H9 (cell line): ENCODE measurements around the gene CAPN12. TPM values are rescaled to one million over a fixed set of nuclear protein-coding genes. Genes with fewer than 3 reads are reported as not detected.

Experiments used
- DNase-seq: peaks from one replicate; pipeline ENCODE4 v3.0.0-alpha.2; 2017
- H2AFZ ChIP-seq: one replicate; pipeline ENCODE4 v1.6.1; 2013; ENCODE audit warnings: mild to moderate bottlenecking, low read length, control low read depth, moderate library complexity
- H2AK5ac ChIP-seq: 2 replicates; pipeline ENCODE4 v1.6.1; 2013; ENCODE audit warnings: low read length, control low read depth, mixed read lengths; ENCODE audit not compliant: insufficient read length
- H2BK120ac ChIP-seq: one replicate; pipeline ENCODE4 v1.6.1; 2013; ENCODE audit warnings: low read depth, mild to moderate bottlenecking, low read length, control low read depth, inconsistent platforms; ENCODE audit not compliant: poor library complexity, severe bottlenecking
- H2BK12ac ChIP-seq: 2 replicates; pipeline ENCODE4 v1.6.1; 2013; ENCODE audit warnings: low read length, control low read depth, mixed read lengths, low read depth; ENCODE audit not compliant: insufficient read length
- H2BK15ac ChIP-seq: 2 replicates; pipeline ENCODE4 v1.6.1; 2013; ENCODE audit warnings: low read depth, low read length, control low read depth
- H2BK20ac ChIP-seq: one replicate; pipeline ENCODE4 v1.6.1; 2013; ENCODE audit warnings: low read depth, mild to moderate bottlenecking, low read length, control low read depth, inconsistent platforms; ENCODE audit not compliant: poor library complexity, severe bottlenecking
- H2BK5ac ChIP-seq: 2 replicates; pipeline ENCODE4 v1.6.1; 2013; ENCODE audit warnings: low read length, control low read depth, mixed read lengths; ENCODE audit not compliant: insufficient read length
- H3K14ac ChIP-seq: 2 replicates; pipeline ENCODE4 v1.6.1; 2013; ENCODE audit warnings: low read length, control low read depth; ENCODE audit not compliant: insufficient read depth
- H3K18ac ChIP-seq: 2 replicates; pipeline ENCODE4 v1.6.1; 2013; ENCODE audit warnings: low read depth, mild to moderate bottlenecking, mixed read lengths, low read length, control low read depth; ENCODE audit not compliant: insufficient read length
- H3K23ac ChIP-seq: 2 replicates; pipeline ENCODE4 v1.6.1; 2013; ENCODE audit warnings: low read length, control low read depth, mixed read lengths, low read depth; ENCODE audit not compliant: insufficient read length
- H3K23me2 ChIP-seq: 2 replicates; pipeline ENCODE4 v1.6.1; 2013; ENCODE audit warnings: low read depth, mild to moderate bottlenecking, mixed read lengths, low read length, control low read depth; ENCODE audit not compliant: insufficient read length, poor library complexity, severe bottlenecking
- H3K27ac ChIP-seq: 2 replicates; pipeline ENCODE4 v1.5.1; 2013; ENCODE audit warnings: low read length, control low read depth, mixed read lengths, low read depth; ENCODE audit not compliant: insufficient read length
- H3K27me3 ChIP-seq: 2 replicates; pipeline ENCODE4 v1.6.1; 2013; ENCODE audit warnings: low read length, control low read depth, inconsistent platforms; ENCODE audit not compliant: insufficient read depth
- H3K4ac ChIP-seq: 2 replicates; pipeline ENCODE4 v1.6.1; 2013; ENCODE audit warnings: low read depth, mild to moderate bottlenecking, control low read depth, inconsistent platforms, low read length, moderate library complexity
- H3K4me1 ChIP-seq: 2 replicates; pipeline ENCODE4 v1.6.1; 2013; ENCODE audit warnings: low read length, control low read depth, inconsistent platforms; ENCODE audit not compliant: insufficient read depth
- H3K4me2 ChIP-seq: 2 replicates; pipeline ENCODE4 v1.6.1; 2013; ENCODE audit warnings: low read length, control low read depth, mixed read lengths; ENCODE audit not compliant: insufficient read length, insufficient read depth
- H3K56ac ChIP-seq: 2 replicates; pipeline ENCODE4 v1.6.1; 2013; ENCODE audit warnings: low read depth, mild to moderate bottlenecking, mixed read lengths, low read length, control low read depth; ENCODE audit not compliant: insufficient read length
- H3K79me1 ChIP-seq: 2 replicates; pipeline ENCODE4 v1.6.1; 2013; ENCODE audit warnings: low read depth, mild to moderate bottlenecking, moderate library complexity, low read length, control low read depth, inconsistent platforms; ENCODE audit not compliant: insufficient read depth, poor library complexity, severe bottlenecking
- H3K79me2 ChIP-seq: 2 replicates; pipeline ENCODE4 v1.6.1; 2013; ENCODE audit warnings: low read length, control low read depth, inconsistent platforms; ENCODE audit not compliant: insufficient read depth
- H3K9ac ChIP-seq: 2 replicates; pipeline ENCODE4 v1.6.1; 2013; ENCODE audit warnings: low read length, control low read depth, mixed read lengths; ENCODE audit not compliant: insufficient read length; ENCODE audit errors: extremely low read depth
- H3K9me3 ChIP-seq: one replicate; pipeline ENCODE4 v1.6.1; 2013; ENCODE audit warnings: low read depth, low read length, inconsistent platforms; ENCODE audit not compliant: control insufficient read depth
- H3T11ph ChIP-seq: one replicate; pipeline ENCODE4 v1.6.1; 2013; ENCODE audit warnings: mild to moderate bottlenecking, low read length, control low read depth, inconsistent platforms
- H4K20me1 ChIP-seq: one replicate; pipeline ENCODE4 v1.6.1; 2013; ENCODE audit not compliant: control insufficient read depth, insufficient read length, insufficient read depth
- H4K5ac ChIP-seq: 2 replicates; pipeline ENCODE4 v1.6.1; 2013; ENCODE audit warnings: low read depth, mild to moderate bottlenecking, mixed read lengths, low read length, control low read depth; ENCODE audit not compliant: insufficient read length
- H4K8ac ChIP-seq: replicated peaks from 2 replicates; pipeline ENCODE4 v1.6.1; 2013; ENCODE audit warnings: low read length, control low read depth, mixed read lengths, low read depth; ENCODE audit not compliant: insufficient read length
- H4K91ac ChIP-seq: 2 replicates; pipeline ENCODE4 v1.6.1; 2013; ENCODE audit warnings: low read depth, mild to moderate bottlenecking, moderate library complexity, mixed read lengths, low read length, control low read depth; ENCODE audit not compliant: insufficient read length
- H3K27ac Mint-ChIP-seq, 3 experiments: 2 replicates in 2 of 3; 3 replicates in 1 of 3; pipeline ENCODE4 v1.8.0; 2020 to 2021; ENCODE audit warnings: mixed read lengths in 3 of 3, mild to moderate bottlenecking in 1 of 3, moderate library complexity in 1 of 3
- H3K27me3 Mint-ChIP-seq: 2 replicates; pipeline ENCODE4 v1.8.0; 2021; ENCODE audit warnings: low read depth, mild to moderate bottlenecking, moderate library complexity, mixed read lengths
- H3K36me3 Mint-ChIP-seq, 3 experiments: 2 replicates in 2 of 3; 3 replicates in 1 of 3; pipeline ENCODE4 v1.8.0; 2020 to 2021; ENCODE audit warnings: low read depth in 3 of 3, mixed read lengths in 3 of 3; ENCODE audit not compliant: insufficient read depth in 1 of 3
- H3K4me1 Mint-ChIP-seq, 2 experiments: 2 replicates each; pipeline ENCODE4 v1.8.0; 2020; ENCODE audit warnings: mixed read lengths in 2 of 2
- H3K4me3 Mint-ChIP-seq, 2 experiments: 2 replicates in 1 of 2; 3 replicates in 1 of 2; pipeline ENCODE4 v1.8.0; 2020 to 2021; ENCODE audit warnings: mild to moderate bottlenecking in 2 of 2, mixed read lengths in 2 of 2, moderate library complexity in 1 of 2
- H3K9me3 Mint-ChIP-seq, 2 experiments: 2 replicates in 1 of 2; 3 replicates in 1 of 2; pipeline ENCODE4 v1.8.0; 2020; ENCODE audit warnings: mild to moderate bottlenecking in 2 of 2, mixed read lengths in 2 of 2, moderate library complexity in 1 of 2
- CTCF ChIP-seq: fragments of 200-600 bp; sonication (generic); conservative IDR thresholded peaks from 3 replicates; pipeline ENCODE4 v1.8.0; 2021; ENCODE audit warnings: antibody characterized with exemption, mild to moderate bottlenecking
- WGBS: extraction: QIAGEN DNeasy Blood & Tissue Kit; methylation state at CpG from one replicate; pipeline ENCODE4 v1.1.7; 2013; ENCODE audit warnings: missing lambda C conversion rate, low lambda C conversion rate, mixed read lengths; ENCODE audit not compliant: insufficient read length; ENCODE audit errors: extremely low coverage; 5-methylcytosine and 5-hydroxymethylcytosine counted together
- total RNA-seq: library from RNA; stranded (reverse); gene quantifications from 2 replicates; pipeline ENCODE4 v1.2.1, GENCODE V29; 2021

CAPN12 gene
- total RNA-seq, 1 experiment from 2014 or later: 10.5 TPM

GRCh38 chr19:38684862-38685665 is 59.2 kb downstream of the CAPN12 start:
- no peaks in the 10 kb centered on the region for H3K27me3 ChIP-seq
- no peak overlapping the region for H2BK15ac ChIP-seq
- no peak overlapping the region for H2BK120ac ChIP-seq
- H3K14ac ChIP-seq: peak overlapping the region; percentile 89
- WGBS: no CpG with 5 or more reads among the region's 15 CpGs
- peaks cover 15% of the 10 kb centered on the region; the same call in 1 of the 2 replicates for H3K4me1 ChIP-seq
- H3K79me2 ChIP-seq: peaks cover 17% of the 10 kb centered on the region; the same call in 1 of the 2 replicates
- no peak overlapping the region for H2AK5ac ChIP-seq
- H3K27ac ChIP-seq: peak overlapping the region; percentile 86
- H3K4me2 ChIP-seq: no peak overlapping the region
- peaks cover 0 to 4% of the 10 kb centered on the region in 2 experiments; a peak in 4 of 5 replicates for H3K9me3 Mint-ChIP-seq
- peaks cover 59 to 68% of the 10 kb centered on the region in 2 experiments for H3K4me1 Mint-ChIP-seq
- no peaks in the 10 kb centered on the region for H4K20me1 ChIP-seq
- H2BK20ac ChIP-seq: no peak overlapping the region
- H3K36me3 Mint-ChIP-seq: peaks cover 20 to 37% (median 35%) of the 10 kb centered on the region in 3 experiments; a peak in 6 of 7 replicates
- H4K8ac ChIP-seq: no peak overlapping the region
- peak overlapping the region; percentile 89 for H4K91ac ChIP-seq
- peak overlapping the region; percentile 97 to 100 (median 98) for H3K27ac Mint-ChIP-seq
- H3K4ac ChIP-seq: peak overlapping the region; percentile 72
- H3K9me3 ChIP-seq: no peaks in the 10 kb centered on the region
- peak overlapping the region; percentile 85 for H3K18ac ChIP-seq
- no peak overlapping the region for H3K23ac ChIP-seq
- peak overlapping the region; percentile 21 for H3K56ac ChIP-seq
- peak overlapping the region in 1 of 2 experiments; percentile 65; a peak in 3 of 5 replicates for H3K4me3 Mint-ChIP-seq
- no peak overlapping the region for H2AFZ ChIP-seq
- no peak for DNase-seq
- H3K23me2 ChIP-seq: no peaks in the 10 kb centered on the region
- H2BK5ac ChIP-seq: peak overlapping the region; percentile 60
- no peaks in the 10 kb centered on the region for H3K27me3 Mint-ChIP-seq
- peaks cover 3% of the 10 kb centered on the region for H3K79me1 ChIP-seq
- H3T11ph ChIP-seq: no peak overlapping the region
- H4K5ac ChIP-seq: peak overlapping the region; percentile 5
- TF ChIP-seq CTCF: no peak
- peak overlapping the region; percentile 33 for H3K9ac ChIP-seq
- peak overlapping the region; percentile 98 for H2BK12ac ChIP-seq
